GM21723 (cell line): Measurements from ENCODE around the gene MKNK2.

Source experiments
- ATAC-seq: cut with Tn5 transposase; IDR thresholded peaks from one replicate; pipeline ENCODE4 v1.9.1; 2021; ENCODE audit warnings: mild to moderate bottlenecking, moderate library complexity; ENCODE audit not compliant: unreplicated experiment

MKNK2 gene

GRCh38 chr19:2033115-2033824, 17.8 kb downstream of the MKNK2 start:
- no peak for ATAC-seq

- ATAC-seq: no peak
Measured at GRCh38 chr19:2032296-2032941, 18.6 kb downstream of the MKNK2 start.

GRCh38 chr19:2027361-2027760, 23.7 kb downstream of the MKNK2 start:
- no peak for ATAC-seq

DNA sequence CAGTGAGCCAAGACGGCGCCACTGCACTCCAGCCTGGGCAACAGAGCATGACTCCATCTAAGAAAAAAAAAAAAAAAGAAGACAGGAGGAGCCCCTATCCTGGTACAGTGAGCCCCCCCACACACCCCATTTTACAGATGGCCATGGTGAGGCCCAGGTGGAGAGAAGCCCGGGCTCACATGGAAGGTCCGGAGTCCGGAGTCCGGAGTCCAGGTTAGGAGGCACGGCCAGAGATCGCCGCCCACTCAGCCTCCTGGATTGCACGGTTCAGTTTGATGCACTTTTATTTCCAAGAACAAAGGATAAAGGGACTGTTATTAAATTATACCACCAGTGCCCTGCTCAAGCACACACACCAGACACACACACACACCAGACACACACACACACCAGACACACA, 24.3 kb downstream of the MKNK2 start:
- no peak for ATAC-seq

DNA sequence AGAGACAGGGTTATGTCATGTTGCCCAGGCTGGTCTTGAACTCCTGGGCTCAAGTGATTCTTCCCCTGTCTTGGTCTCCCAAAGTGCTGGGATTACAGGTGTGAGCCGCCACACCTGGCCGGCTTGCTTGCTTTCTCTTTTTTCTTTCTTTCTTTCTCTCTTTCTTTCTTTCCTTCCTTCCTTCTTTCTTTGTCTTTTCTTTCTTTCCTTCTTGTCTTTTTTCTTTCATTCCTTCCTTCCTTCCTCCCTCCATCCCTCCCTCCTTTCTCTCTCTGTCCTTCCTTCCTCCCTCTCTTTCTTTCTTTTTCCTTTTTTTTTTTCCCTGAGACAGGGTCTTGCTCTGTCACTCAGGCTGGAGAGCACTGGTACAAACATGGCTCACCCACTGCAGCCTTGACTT, 28.8 kb downstream of the MKNK2 start:
- ATAC-seq: no peak

DNA sequence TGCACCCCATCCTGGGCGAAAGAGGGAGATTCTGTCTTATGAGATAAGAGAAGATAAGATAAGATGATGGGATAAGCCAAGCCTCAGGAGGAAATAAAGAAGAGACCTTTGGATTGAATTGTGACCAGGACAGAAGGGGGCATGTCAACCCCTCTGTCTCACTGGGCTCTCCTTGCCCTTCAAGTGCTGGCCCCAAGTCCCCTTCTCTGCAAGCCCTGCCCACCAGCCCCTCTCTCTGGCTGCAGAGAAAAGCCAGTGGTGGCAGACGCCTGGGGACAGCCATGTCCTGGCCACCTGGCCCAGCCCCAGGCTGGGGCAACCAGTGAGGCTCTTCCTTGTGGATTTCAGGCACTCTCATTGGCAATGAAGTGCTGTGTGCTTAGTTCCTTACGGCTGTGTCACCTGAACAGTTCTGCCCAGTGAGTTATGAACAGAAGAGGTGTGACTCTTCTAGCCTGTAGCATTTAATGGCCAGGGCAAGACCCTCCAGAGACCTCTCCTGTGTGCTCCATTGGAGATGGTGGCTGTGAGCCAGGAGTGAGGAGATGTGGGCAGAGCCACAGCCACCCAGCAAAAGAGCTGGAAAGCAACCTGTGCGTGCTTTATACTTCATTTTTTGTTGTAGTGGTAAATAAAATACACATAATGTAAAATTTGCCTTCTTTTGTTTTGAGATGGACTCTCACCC, 29.4 kb downstream of the MKNK2 start:
- ATAC-seq: no peak

GRCh38 chr19:2018752-2019151, 32.3 kb downstream of the MKNK2 start:
- no peak for ATAC-seq

- ATAC-seq: no peak
Measured at GRCh38 chr19:2016041-2016807, 34.8 kb downstream of the MKNK2 start.

- ATAC-seq: no peak
Measured at GRCh38 chr19:2015608-2015950, 35.5 kb downstream of the MKNK2 start, which contains the start of gene BTBD2. Gene BTBD2 (minus strand): TSS chr19:2015714. CDS start chr19:2015703, 11 bp downstream.

GRCh38 chr19:2014731-2015607, 36.1 kb downstream of the MKNK2 start:
- ATAC-seq: no peak

GRCh38 chr19:2014131-2014571, 36.9 kb downstream of the MKNK2 start:
- no peak for ATAC-seq

DNA sequence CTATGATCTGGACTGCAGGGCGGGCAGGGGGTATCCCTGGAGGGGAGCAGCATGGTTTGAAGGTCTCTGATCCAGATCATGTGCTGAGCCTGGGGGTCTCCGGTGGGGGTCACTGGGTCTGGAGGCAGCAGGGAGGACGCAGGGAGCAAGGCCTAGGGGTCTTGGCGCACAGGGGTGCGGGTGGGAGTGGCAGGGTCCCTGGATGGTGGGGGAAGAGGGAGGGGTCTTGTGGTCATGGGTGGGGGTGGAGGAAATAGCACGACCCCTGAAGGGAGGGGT, 37.4 kb downstream of the MKNK2 start:
- no peak for ATAC-seq

GRCh38 chr19:2012941-2013682, 37.9 kb downstream of the MKNK2 start:
- ATAC-seq: no peak

GRCh38 chr19:2011169-2011568, 39.9 kb downstream of the MKNK2 start:
- no peak for ATAC-seq

GRCh38 chr19:2010135-2010668, 40.8 kb downstream of the MKNK2 start:
- no peak for ATAC-seq

GRCh38 chr19:2003874-2004273, 47.2 kb downstream of the MKNK2 start:
- ATAC-seq: no peak

DNA sequence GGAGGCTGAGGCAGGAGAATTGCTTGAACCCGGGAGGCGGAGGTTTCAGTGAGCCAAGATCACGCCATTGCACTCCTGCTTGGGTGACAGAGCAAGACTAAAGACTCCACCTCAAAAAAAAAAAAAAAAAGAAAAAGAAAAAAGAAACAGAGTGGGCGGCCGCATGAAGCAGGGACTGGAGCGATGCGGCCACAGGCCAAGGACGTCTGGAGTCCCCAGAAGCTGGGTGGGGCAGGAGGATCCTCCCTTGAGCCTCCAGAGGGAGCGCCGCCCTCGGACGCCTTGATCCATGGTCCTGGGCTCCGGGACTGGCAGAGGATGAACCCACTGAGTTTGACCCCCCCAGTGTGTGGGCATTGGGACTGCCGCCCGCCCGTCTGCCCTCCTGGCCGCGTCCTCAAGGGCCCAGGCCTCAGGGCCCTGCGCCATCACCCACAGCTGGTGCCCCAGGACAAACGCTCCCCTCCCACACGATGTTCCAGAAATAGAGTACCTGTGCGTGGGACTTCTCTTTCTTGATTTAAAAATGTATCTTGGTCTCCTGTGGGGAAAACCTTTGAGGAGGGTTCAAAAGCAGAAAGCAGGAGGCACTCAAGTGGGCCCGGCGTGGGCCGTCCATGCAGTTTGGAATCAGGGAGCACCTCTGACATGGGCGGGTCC, 51.1 kb downstream of the MKNK2 start:
- ATAC-seq: no peak

DNA sequence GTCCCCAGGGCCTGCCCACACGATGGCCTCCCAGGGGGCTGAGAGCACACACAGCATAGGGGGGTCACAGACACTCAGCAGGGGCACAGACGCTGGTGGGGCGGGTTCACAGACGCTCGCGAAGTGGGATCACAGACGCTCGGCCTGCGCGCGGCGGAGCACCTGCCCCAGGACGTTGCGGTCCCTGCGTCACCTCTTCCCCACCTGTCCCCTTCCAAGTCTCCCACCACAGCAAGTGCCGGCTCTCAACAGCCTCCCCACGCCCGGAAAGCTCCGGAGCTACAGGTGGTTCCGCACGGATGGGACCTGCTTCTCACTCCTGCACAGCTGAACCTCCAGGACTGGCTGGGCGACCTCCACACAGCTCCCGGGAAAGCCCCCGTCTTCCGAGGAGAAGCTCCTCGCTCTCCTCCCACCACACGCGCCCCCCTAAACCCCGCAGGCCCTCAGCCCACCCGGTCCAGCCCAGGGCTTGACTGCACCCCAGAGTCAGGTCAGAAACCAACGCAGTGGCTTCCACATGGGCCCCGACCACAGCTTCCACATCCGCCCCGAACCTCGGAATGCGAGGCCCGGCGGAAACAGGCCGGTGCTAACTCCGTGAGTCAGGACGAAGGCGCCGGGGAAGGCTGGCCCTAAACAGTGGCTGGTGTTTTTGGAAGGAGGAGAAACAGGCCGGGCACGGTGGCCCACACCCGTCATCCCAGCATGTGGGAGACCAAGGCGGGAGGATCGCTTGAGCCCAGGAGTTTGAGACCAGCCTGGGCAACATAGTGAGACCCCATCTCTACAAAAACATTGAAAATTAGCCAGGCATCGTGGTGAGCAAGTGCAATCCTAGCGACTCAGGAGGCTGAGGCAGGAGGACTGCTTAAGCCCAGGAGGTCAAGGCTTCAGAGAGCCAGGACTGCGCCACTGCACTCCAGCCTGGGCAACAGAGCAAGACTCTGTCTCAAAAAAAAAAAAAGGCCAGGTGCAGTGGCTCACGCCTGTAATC, 52.0 kb downstream of the MKNK2 start:
- ATAC-seq: no peak
